ENCODE results near the gene PCDHA8. TPM values are rescaled to one million over a fixed set of nuclear protein-coding genes. Genes with fewer than 3 reads are reported as not detected.
"Not testable (repeated sequence)": the region's sequence is repeated elsewhere in the genome, so short reads cannot be mapped to it uniquely, and the experiment has no call there.

PCDHA8 gene
- total RNA-seq, 4 donors from 2014 or later, result 0.79 to 1.2 TPM; not detected in 2

DNA sequence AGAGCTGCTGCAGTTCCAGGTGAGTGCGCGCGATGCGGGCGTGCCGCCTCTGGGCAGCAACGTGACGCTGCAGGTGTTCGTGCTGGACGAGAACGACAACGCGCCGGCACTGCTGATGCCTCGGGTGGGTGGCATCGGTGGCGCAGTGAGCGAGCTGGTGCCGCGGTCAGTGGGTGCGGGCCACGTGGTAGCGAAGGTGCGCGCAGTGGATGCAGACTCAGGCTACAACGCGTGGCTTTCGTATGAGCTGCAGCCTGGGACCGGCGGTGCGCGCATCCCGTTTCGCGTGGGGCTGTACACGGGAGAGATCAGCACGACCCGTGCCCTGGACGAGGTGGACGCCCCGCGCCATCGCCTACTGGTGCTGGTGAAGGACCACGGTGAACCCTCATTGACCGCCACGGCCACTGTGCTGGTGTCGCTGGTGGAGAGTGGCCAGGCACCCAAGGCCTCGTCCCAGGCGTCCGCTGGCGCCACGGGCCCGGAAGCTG, 38.2 kb upstream of the PCDHA8 start:
- H3K36me3 ChIP-seq, result no peaks in the 10 kb centered on the region
- WGBS, 2 donors (ENCODE audit: low coverage in 1 of 2), result 84% methylated on average over 45 of the region's 53 CpGs; no CpG with 5 or more reads in 1 of the 2 donors
- no peaks in the 10 kb centered on the region for H3K4me1 ChIP-seq
- in situ Hi-C loops (cut with MboI; ENCODE audit: low pct_ligation_motif_present in 1 of 4, low pct_unique_long_range_greater_than_20kb in 1 of 4, low sequenced_read_pairs in 3 of 4) (no loop called here), intact Hi-C loops (cut with DNase I; ENCODE audit: low total_unique reads) (no loop called here)
- no peak for DNase-seq
- no peak for TF ChIP-seq POLR2AphosphoS5 (IDR thresholded peaks at IDR 0.05)
- TF ChIP-seq, protein P1, sequence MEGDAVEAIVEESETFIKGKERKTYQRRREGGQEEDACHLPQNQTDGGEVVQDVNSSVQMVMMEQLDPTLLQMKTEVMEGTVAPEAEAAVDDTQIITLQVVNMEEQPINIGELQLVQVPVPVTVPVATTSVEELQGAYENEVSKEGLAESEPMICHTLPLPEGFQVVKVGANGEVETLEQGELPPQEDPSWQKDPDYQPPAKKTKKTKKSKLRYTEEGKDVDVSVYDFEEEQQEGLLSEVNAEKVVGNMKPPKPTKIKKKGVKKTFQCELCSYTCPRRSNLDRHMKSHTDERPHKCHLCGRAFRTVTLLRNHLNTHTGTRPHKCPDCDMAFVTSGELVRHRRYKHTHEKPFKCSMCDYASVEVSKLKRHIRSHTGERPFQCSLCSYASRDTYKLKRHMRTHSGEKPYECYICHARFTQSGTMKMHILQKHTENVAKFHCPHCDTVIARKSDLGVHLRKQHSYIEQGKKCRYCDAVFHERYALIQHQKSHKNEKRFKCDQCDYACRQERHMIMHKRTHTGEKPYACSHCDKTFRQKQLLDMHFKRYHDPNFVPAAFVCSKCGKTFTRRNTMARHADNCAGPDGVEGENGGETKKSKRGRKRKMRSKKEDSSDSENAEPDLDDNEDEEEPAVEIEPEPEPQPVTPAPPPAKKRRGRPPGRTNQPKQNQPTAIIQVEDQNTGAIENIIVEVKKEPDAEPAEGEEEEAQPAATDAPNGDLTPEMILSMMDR (IDR thresholded peaks at IDR 0.05), result no peak
- TF ChIP-seq POLR2A (IDR thresholded peaks at IDR 0.05), result no peak
- TF ChIP-seq EP300 (IDR thresholded peaks at IDR 0.05; ENCODE audit: low read depth), result no peak
- H3K27ac ChIP-seq, result no peak overlapping the region
- peaks cover 4% of the 10 kb centered on the region for H3K27me3 ChIP-seq
- H3K9me3 ChIP-seq, result peaks cover 5 to 31% of the 10 kb centered on the region in 2 donors
- no peak overlapping the region for H3K4me3 ChIP-seq

GRCh38 chr5:140806834-140807775, 33.9 kb upstream of the PCDHA8 start, which contains the start of gene PCDHA4:
Gene PCDHA4 (plus strand): TSS chr5:140807068.
- peak; percentile 26 for DNase-seq
- peak within 1 kb of the TSS in 2 of 4 donors; percentile 29 to 61 for H3K27ac ChIP-seq
- H3K9me3 ChIP-seq, result peaks cover 5 to 32% of the 10 kb centered on the region in 2 donors
- peaks cover 1% of the 10 kb centered on the region for H3K27me3 ChIP-seq
- no peaks in the 10 kb centered on the region for H3K36me3 ChIP-seq
- H3K4me3 ChIP-seq, result peak within 1 kb of the TSS in 3 of 4 donors; percentile 16 to 32 (median 30)
- intact Hi-C loops (cut with DNase I; ENCODE audit: low total_unique reads), result no loop called here
- in situ Hi-C loops (cut with MboI; ENCODE audit: low pct_ligation_motif_present in 1 of 4, low pct_unique_long_range_greater_than_20kb in 1 of 4, low sequenced_read_pairs in 3 of 4), result no loop called here
- WGBS, 2 donors (ENCODE audit: low coverage in 1 of 2), result 36 to 53% methylated on average over 5 to 47 of the region's 47 CpGs
- no peaks in the 10 kb centered on the region for H3K4me1 ChIP-seq
- TF ChIP-seq, protein P1 (IDR thresholded peaks at IDR 0.05), result peak in 4 of 5 experiments; percentile 9 to 30 (median 18)
- TF ChIP-seq EP300 (IDR thresholded peaks at IDR 0.05; ENCODE audit: low read depth), result no peak

DNA sequence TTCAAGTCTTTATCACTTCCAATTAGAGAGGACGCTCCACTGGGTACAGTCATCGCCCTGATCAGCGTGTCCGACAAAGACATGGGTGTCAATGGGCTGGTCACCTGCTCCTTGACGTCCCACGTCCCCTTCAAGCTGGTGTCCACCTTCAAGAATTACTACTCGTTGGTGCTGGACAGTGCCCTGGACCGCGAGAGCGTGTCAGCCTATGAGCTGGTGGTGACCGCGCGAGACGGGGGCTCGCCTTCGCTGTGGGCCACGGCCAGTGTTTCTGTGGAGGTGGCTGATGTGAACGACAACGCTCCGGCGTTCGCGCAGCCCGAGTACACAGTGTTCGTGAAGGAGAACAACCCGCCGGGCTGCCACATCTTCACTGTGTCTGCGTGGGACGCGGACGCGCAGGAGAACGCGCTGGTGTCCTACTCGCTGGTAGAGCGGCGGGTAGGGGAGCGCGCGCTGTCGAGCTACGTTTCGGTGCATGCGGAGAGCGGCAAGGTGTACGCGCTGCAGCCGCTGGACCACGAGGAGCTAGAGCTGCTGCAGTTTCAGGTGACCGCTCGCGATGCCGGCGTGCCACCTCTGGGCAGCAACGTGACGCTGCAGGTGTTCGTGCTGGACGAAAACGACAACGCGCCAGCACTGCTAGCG, 32.6 kb upstream of the PCDHA8 start:
- in situ Hi-C loops (cut with MboI; ENCODE audit: low pct_ligation_motif_present in 1 of 4, low pct_unique_long_range_greater_than_20kb in 1 of 4, low sequenced_read_pairs in 3 of 4); intact Hi-C loops (cut with DNase I; ENCODE audit: low total_unique reads): not testable (repeated sequence)
- 80 to 87% methylated on average over 8 to 62 of the region's 62 CpGs for WGBS, 2 donors (ENCODE audit: low coverage in 1 of 2)

GRCh38 chr5:140808889-140809291, 32.1 kb upstream of the PCDHA8 start:
- Histone ChIP-seq H3K27ac (no peak overlapping the region), H3K36me3 (no peaks in the 10 kb centered on the region), H3K27me3 (no peaks in the 10 kb centered on the region), H3K4me3 (no peak overlapping the region), H3K4me1 (no peaks in the 10 kb centered on the region), H3K9me3 (peaks cover 5 to 22% of the 10 kb centered on the region in 2 donors)
- TF ChIP-seq, protein P1 (IDR thresholded peaks at IDR 0.05), result no peak
- TF ChIP-seq EP300 (IDR thresholded peaks at IDR 0.05; ENCODE audit: low read depth) (no peak), POLR2AphosphoS5 (IDR thresholded peaks at IDR 0.05) (no peak), POLR2A (IDR thresholded peaks at IDR 0.05) (no peak)
- no peak for DNase-seq
- WGBS, 2 donors (ENCODE audit: low coverage in 1 of 2), result 89% methylated on average over 43 of the region's 43 CpGs; no CpG with 5 or more reads in 1 of the 2 donors
- in situ Hi-C loops (cut with MboI; ENCODE audit: low pct_ligation_motif_present in 1 of 4, low pct_unique_long_range_greater_than_20kb in 1 of 4, low sequenced_read_pairs in 3 of 4) (no loop called here), intact Hi-C loops (cut with DNase I; ENCODE audit: low total_unique reads) (no loop called here)

More for the DNA sequence above, 32.6 kb upstream of the PCDHA8 start:
- H3K4me3 ChIP-seq, DNase-seq, H3K36me3 ChIP-seq, H3K27me3 ChIP-seq, H3K27ac ChIP-seq, H3K4me1 ChIP-seq: not testable (repeated sequence)
- H3K9me3 ChIP-seq, result peaks cover 5 to 23% of the 10 kb centered on the region in 2 donors

All from transverse colon (tissue), 4 donors.